ENCODE measurements around the gene TSPAN32. TPM values are rescaled to one million over a fixed set of nuclear protein-coding genes. Genes with fewer than 3 reads are reported as not detected.

Gene TSPAN32
- total RNA-seq, 1 donor from 2014 or later: not detected

- Mint-ChIP-seq H3K4me1 (ENCODE audit: low read depth, unreplicated experiment) (no peaks in the 10 kb centered on the region), H3K27me3 (ENCODE audit: unreplicated experiment) (peaks cover 12% of the 10 kb centered on the region), H3K9me3 (ENCODE audit: unreplicated experiment) (peaks cover 4% of the 10 kb centered on the region), H3K36me3 (ENCODE audit: unreplicated experiment) (no peaks in the 10 kb centered on the region), H3K27ac (ENCODE audit: unreplicated experiment) (no peak overlapping the region), H3K4me3 (ENCODE audit: unreplicated experiment) (no peak overlapping the region)
- TF ChIP-seq CTCF (IDR thresholded peaks at IDR 0.05; ENCODE audit: partially characterized antibody, unreplicated experiment): no peak
- DNase-seq: no peak
Observed at GRCh38 chr11:2261436-2262230, 40.2 kb upstream of the TSPAN32 start.

DNA sequence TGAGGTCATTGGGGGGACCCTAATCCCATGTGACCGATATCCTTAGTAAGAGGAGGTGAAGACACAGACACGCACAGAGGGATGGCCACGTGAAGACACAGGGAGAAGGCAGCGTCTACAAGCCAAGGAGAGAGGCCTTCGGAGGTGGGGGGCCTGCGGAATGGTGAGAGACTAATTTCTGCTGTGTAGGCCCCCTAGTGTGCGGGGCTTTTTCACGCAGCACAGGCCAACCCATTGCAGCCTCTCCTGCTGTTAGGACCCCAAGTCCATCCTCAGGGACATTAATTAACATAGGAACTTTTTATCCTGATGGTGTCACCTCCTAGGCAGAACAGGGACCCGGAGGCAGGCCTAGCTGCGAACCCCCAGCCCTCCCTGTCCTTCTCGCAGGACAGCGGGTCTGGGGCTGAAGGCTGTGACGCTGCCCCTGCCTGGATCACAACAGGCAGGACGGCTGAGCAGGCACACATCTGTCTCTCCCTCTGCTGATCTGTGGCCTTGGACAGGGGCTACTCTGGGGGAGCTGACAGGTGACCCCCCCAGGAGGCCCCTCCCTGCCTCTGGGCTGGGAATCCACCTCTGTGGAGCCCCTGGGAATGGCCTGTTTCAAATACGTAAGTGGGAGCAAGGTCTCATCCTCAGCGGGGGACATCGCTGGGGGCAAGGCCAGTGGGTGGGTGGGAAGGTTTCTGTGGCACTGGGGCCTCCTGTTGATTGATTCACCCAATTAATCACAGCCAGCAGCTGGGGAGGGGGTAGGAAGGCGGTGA lies 39.3 kb upstream of the TSPAN32 start:
- DNase-seq: no peak
- Mint-ChIP-seq H3K4me1 (ENCODE audit: low read depth, unreplicated experiment) (no peaks in the 10 kb centered on the region), H3K27me3 (ENCODE audit: unreplicated experiment) (peaks cover 10% of the 10 kb centered on the region), H3K9me3 (ENCODE audit: unreplicated experiment) (peaks cover 3% of the 10 kb centered on the region), H3K27ac (ENCODE audit: unreplicated experiment) (no peak overlapping the region), H3K36me3 (ENCODE audit: unreplicated experiment) (no peaks in the 10 kb centered on the region), H3K4me3 (ENCODE audit: unreplicated experiment) (no peak overlapping the region)
- TF ChIP-seq CTCF (IDR thresholded peaks at IDR 0.05; ENCODE audit: partially characterized antibody, unreplicated experiment): no peak

DNA sequence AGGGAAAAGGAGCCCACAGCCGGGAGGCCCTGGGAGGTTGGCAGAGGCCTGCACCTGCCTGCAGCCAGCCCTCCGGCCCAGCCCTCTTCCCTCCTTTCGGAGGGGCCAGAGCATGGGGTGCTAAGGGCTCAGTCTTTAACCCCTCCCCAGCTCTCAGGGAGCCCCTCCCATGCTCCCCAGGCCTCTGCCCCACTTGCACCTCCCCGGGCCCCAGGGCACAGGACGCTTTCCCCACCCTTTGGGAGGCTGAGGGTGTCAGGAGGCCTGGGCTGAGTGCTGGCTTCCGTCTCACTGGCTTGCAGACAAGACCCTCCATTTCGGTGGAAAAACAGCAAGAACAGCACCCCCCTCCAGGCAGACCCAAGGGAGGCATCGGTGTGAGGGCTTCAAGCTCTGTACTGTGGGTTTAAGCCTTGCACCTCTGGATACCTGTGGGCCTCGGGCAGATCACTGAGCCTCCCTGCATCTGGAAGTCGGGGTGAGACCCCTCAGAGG lies 38.7 kb upstream of the TSPAN32 start:
- Mint-ChIP-seq H3K27ac (ENCODE audit: unreplicated experiment) (no peak overlapping the region), H3K4me3 (ENCODE audit: unreplicated experiment) (no peak overlapping the region), H3K36me3 (ENCODE audit: unreplicated experiment) (no peaks in the 10 kb centered on the region), H3K27me3 (ENCODE audit: unreplicated experiment) (peaks cover 14% of the 10 kb centered on the region), H3K9me3 (ENCODE audit: unreplicated experiment) (peaks cover 2% of the 10 kb centered on the region), H3K4me1 (ENCODE audit: low read depth, unreplicated experiment) (no peaks in the 10 kb centered on the region)
- DNase-seq: no peak
- TF ChIP-seq CTCF (IDR thresholded peaks at IDR 0.05; ENCODE audit: partially characterized antibody, unreplicated experiment): no peak

GRCh38 chr11:2263724-2264360 lies 38.0 kb upstream of the TSPAN32 start:
- peaks cover 17% of the 10 kb centered on the region for H3K27me3 Mint-ChIP-seq (ENCODE audit: unreplicated experiment)
- H3K4me3 Mint-ChIP-seq (ENCODE audit: unreplicated experiment): no peak overlapping the region
- no peak for DNase-seq

More at GRCh38 chr11:2263724-2264360, 38.0 kb upstream of the TSPAN32 start:
- no peaks in the 10 kb centered on the region for H3K4me1 Mint-ChIP-seq (ENCODE audit: low read depth, unreplicated experiment)
- no peak for TF ChIP-seq CTCF (IDR thresholded peaks at IDR 0.05; ENCODE audit: partially characterized antibody, unreplicated experiment)
- H3K9me3 Mint-ChIP-seq (ENCODE audit: unreplicated experiment): no peaks in the 10 kb centered on the region
- H3K27ac Mint-ChIP-seq (ENCODE audit: unreplicated experiment): no peak overlapping the region
- no peaks in the 10 kb centered on the region for H3K36me3 Mint-ChIP-seq (ENCODE audit: unreplicated experiment)
